ENCODE measurements around the gene C4orf50.

GRCh38 chr4:6022607-6023288 lies 4.5 kb upstream of the C4orf50 start:
- TF ChIP-seq CTCF (IDR thresholded peaks at IDR 0.05) (no peak), POLR2A (IDR thresholded peaks at IDR 0.05) (no peak)
